ENCODE results near the gene TEX48. TPM values are rescaled to one million over a fixed set of nuclear protein-coding genes. Genes with fewer than 3 reads are reported as not detected.

TEX48 gene
- total and polyA plus RNA-seq, 5 donors from 2014 or later = not detected

- Mint-ChIP-seq H3K27me3 (peaks cover 41% of the 10 kb centered on the region), H3K4me3 (no peak overlapping the region), H3K27ac (no peak overlapping the region), H3K4me1 (peaks cover 0 to 3% (median 0%) of the 10 kb centered on the region in 4 donors), H3K36me3 (no peaks in the 10 kb centered on the region), H3K9me3 (peaks cover 0 to 5% (median 0%) of the 10 kb centered on the region in 7 donors)
- ATAC-seq (ENCODE audit: low read depth in 2 of 2) (no peak), DNase-seq (no peak)
- Histone ChIP-seq H3K4me1 (ENCODE audit: control insufficient read depth, insufficient read depth, low read length, poor library complexity, severe bottlenecking) (no peaks in the 10 kb centered on the region), H3K27ac (ENCODE audit: insufficient read depth, low read length, poor library complexity, severe bottlenecking) (no peak overlapping the region), H3K9me3 (ENCODE audit: control insufficient read depth in 2 of 2, low read length in 2 of 2) (peaks cover 0 to 3% of the 10 kb centered on the region in 2 experiments), H3K36me3 (ENCODE audit: control insufficient read depth, insufficient read depth, low read length) (no peaks in the 10 kb centered on the region), H3K4me3 (ENCODE audit: low read depth, low read length) (no peak overlapping the region), H3K27me3 (ENCODE audit: control insufficient read depth, insufficient read depth, low read length) (peaks cover 13% of the 10 kb centered on the region)
Measured at GRCh38 chr9:114666401-114666800, 15.6 kb downstream of the TEX48 start.

- H3K9me3 Mint-ChIP-seq = no peaks in the 10 kb centered on the region
- peaks cover 3% of the 10 kb centered on the region for H3K36me3 Mint-ChIP-seq
- Histone ChIP-seq H3K9me3 (ENCODE audit: control insufficient read depth in 2 of 2, low read length in 2 of 2) (no peaks in the 10 kb centered on the region), H3K4me1 (ENCODE audit: control insufficient read depth, insufficient read depth, low read length, poor library complexity, severe bottlenecking) (no peaks in the 10 kb centered on the region), H3K4me3 (ENCODE audit: low read depth, low read length) (no peak overlapping the region), H3K27me3 (ENCODE audit: control insufficient read depth, insufficient read depth, low read length) (peaks cover 7% of the 10 kb centered on the region), H3K27ac (ENCODE audit: insufficient read depth, low read length, poor library complexity, severe bottlenecking) (no peak overlapping the region), H3K36me3 (ENCODE audit: control insufficient read depth, insufficient read depth, low read length) (no peaks in the 10 kb centered on the region)
- H3K4me3 Mint-ChIP-seq = no peak overlapping the region
- peaks cover 26% of the 10 kb centered on the region for H3K27me3 Mint-ChIP-seq
- peaks cover 0 to 5% (median 0%) of the 10 kb centered on the region in 4 donors for H3K4me1 Mint-ChIP-seq
- ATAC-seq (ENCODE audit: low read depth in 2 of 2) = no peak
- DNase-seq = no peak
- H3K27ac Mint-ChIP-seq = no peak overlapping the region
Measured at GRCh38 chr9:114664181-114664580, 17.8 kb downstream of the TEX48 start.

- H3K36me3 Mint-ChIP-seq = peaks cover 8% of the 10 kb centered on the region
- H3K27me3 Mint-ChIP-seq = peaks cover 26% of the 10 kb centered on the region
- peaks cover 0 to 5% (median 0%) of the 10 kb centered on the region in 4 donors for H3K4me1 Mint-ChIP-seq
- no peak overlapping the region for H3K27ac Mint-ChIP-seq
- ATAC-seq (ENCODE audit: low read depth in 2 of 2) = peak; percentile 77 to 79
- Histone ChIP-seq H3K36me3 (ENCODE audit: control insufficient read depth, insufficient read depth, low read length) (no peaks in the 10 kb centered on the region), H3K4me1 (ENCODE audit: control insufficient read depth, insufficient read depth, low read length, poor library complexity, severe bottlenecking) (no peaks in the 10 kb centered on the region), H3K9me3 (ENCODE audit: control insufficient read depth in 2 of 2, low read length in 2 of 2) (no peaks in the 10 kb centered on the region), H3K4me3 (ENCODE audit: low read depth, low read length) (no peak overlapping the region), H3K27me3 (ENCODE audit: control insufficient read depth, insufficient read depth, low read length) (peaks cover 7% of the 10 kb centered on the region), H3K27ac (ENCODE audit: insufficient read depth, low read length, poor library complexity, severe bottlenecking) (no peak overlapping the region)
- DNase-seq = peak; percentile 37 to 58 (median 50)
- H3K4me3 Mint-ChIP-seq = no peak overlapping the region
- H3K9me3 Mint-ChIP-seq = no peaks in the 10 kb centered on the region
Measured at GRCh38 chr9:114662081-114662989, 19.7 kb downstream of the TEX48 start.

- Mint-ChIP-seq H3K4me1 (peaks cover 10 to 14% (median 13%) of the 10 kb centered on the region in 4 donors), H3K27ac (peak within 1 kb of the TSS in 1 of 3 donors; percentile 7), H3K9me3 (no peaks in the 10 kb centered on the region), H3K27me3 (peaks cover 10% of the 10 kb centered on the region), H3K4me3 (no peak within 1 kb of the TSS), H3K36me3 (peaks cover 8% of the 10 kb centered on the region)
- ATAC-seq (ENCODE audit: low read depth in 2 of 2) (no peak), DNase-seq (no peak)
- H3K9me3 ChIP-seq (ENCODE audit: control insufficient read depth in 2 of 2, low read length in 2 of 2) = no peaks in the 10 kb centered on the region
- H3K4me3 ChIP-seq (ENCODE audit: low read depth, low read length) = no peak within 1 kb of the TSS
- H3K27me3 ChIP-seq (ENCODE audit: control insufficient read depth, insufficient read depth, low read length) = peaks cover 3% of the 10 kb centered on the region
- H3K36me3 ChIP-seq (ENCODE audit: control insufficient read depth, insufficient read depth, low read length) = no peaks in the 10 kb centered on the region
- H3K27ac ChIP-seq (ENCODE audit: insufficient read depth, low read length, poor library complexity, severe bottlenecking) = no peak within 1 kb of the TSS
- peaks cover 10% of the 10 kb centered on the region for H3K4me1 ChIP-seq (ENCODE audit: control insufficient read depth, insufficient read depth, low read length, poor library complexity, severe bottlenecking)
Measured at GRCh38 chr9:114657705-114658104, 24.3 kb downstream of the TEX48 start, which contains the start of gene TEX53. TEX53 (minus strand) TSS chr9:114657805; CDS start chr9:114657774, 31 bp downstream.

GRCh38 chr9:114656301-114656700 lies 25.7 kb downstream of the TEX48 start:
- Mint-ChIP-seq H3K27me3 (no peaks in the 10 kb centered on the region), H3K36me3 (peaks cover 13% of the 10 kb centered on the region), H3K27ac (no peak overlapping the region), H3K4me1 (peaks cover 11 to 22% (median 19%) of the 10 kb centered on the region in 4 donors), H3K9me3 (no peaks in the 10 kb centered on the region), H3K4me3 (no peak overlapping the region)
- Histone ChIP-seq H3K27ac (ENCODE audit: insufficient read depth, low read length, poor library complexity, severe bottlenecking) (no peak overlapping the region), H3K4me3 (ENCODE audit: low read depth, low read length) (no peak overlapping the region), H3K36me3 (ENCODE audit: control insufficient read depth, insufficient read depth, low read length) (no peaks in the 10 kb centered on the region), H3K27me3 (ENCODE audit: control insufficient read depth, insufficient read depth, low read length) (no peaks in the 10 kb centered on the region), H3K9me3 (ENCODE audit: control insufficient read depth in 2 of 2, low read length in 2 of 2) (no peaks in the 10 kb centered on the region), H3K4me1 (ENCODE audit: control insufficient read depth, insufficient read depth, low read length, poor library complexity, severe bottlenecking) (peaks cover 16% of the 10 kb centered on the region)
- ATAC-seq (ENCODE audit: low read depth in 2 of 2) = no peak
- no peak for DNase-seq

- Mint-ChIP-seq H3K4me1 (peaks cover 11 to 22% (median 19%) of the 10 kb centered on the region in 4 donors), H3K27me3 (no peaks in the 10 kb centered on the region), H3K27ac (no peak overlapping the region), H3K4me3 (no peak overlapping the region), H3K36me3 (peaks cover 13% of the 10 kb centered on the region), H3K9me3 (no peaks in the 10 kb centered on the region)
- Histone ChIP-seq H3K27ac (ENCODE audit: insufficient read depth, low read length, poor library complexity, severe bottlenecking) (no peak overlapping the region), H3K4me1 (ENCODE audit: control insufficient read depth, insufficient read depth, low read length, poor library complexity, severe bottlenecking) (peaks cover 16% of the 10 kb centered on the region), H3K36me3 (ENCODE audit: control insufficient read depth, insufficient read depth, low read length) (no peaks in the 10 kb centered on the region), H3K4me3 (ENCODE audit: low read depth, low read length) (no peak overlapping the region), H3K27me3 (ENCODE audit: control insufficient read depth, insufficient read depth, low read length) (no peaks in the 10 kb centered on the region), H3K9me3 (ENCODE audit: control insufficient read depth in 2 of 2, low read length in 2 of 2) (no peaks in the 10 kb centered on the region)
- ATAC-seq (ENCODE audit: low read depth in 2 of 2) (no peak), DNase-seq (no peak)
Measured at GRCh38 chr9:114655689-114656088, 26.3 kb downstream of the TEX48 start.

- H3K9me3 Mint-ChIP-seq = no peaks in the 10 kb centered on the region
- no peaks in the 10 kb centered on the region for H3K27me3 Mint-ChIP-seq
- Histone ChIP-seq H3K27me3 (ENCODE audit: control insufficient read depth, insufficient read depth, low read length) (no peaks in the 10 kb centered on the region), H3K4me3 (ENCODE audit: low read depth, low read length) (no peak overlapping the region), H3K4me1 (ENCODE audit: control insufficient read depth, insufficient read depth, low read length, poor library complexity, severe bottlenecking) (peaks cover 16% of the 10 kb centered on the region), H3K9me3 (ENCODE audit: control insufficient read depth in 2 of 2, low read length in 2 of 2) (no peaks in the 10 kb centered on the region), H3K36me3 (ENCODE audit: control insufficient read depth, insufficient read depth, low read length) (no peaks in the 10 kb centered on the region), H3K27ac (ENCODE audit: insufficient read depth, low read length, poor library complexity, severe bottlenecking) (no peak overlapping the region)
- H3K4me3 Mint-ChIP-seq = no peak overlapping the region
- H3K4me1 Mint-ChIP-seq = peaks cover 11 to 22% (median 18%) of the 10 kb centered on the region in 4 donors
- DNase-seq (peak; percentile 71 to 86 (median 84)), ATAC-seq (ENCODE audit: low read depth in 2 of 2) (peak; percentile 88 to 95)
- peak overlapping the region in 2 of 3 donors; percentile 11 to 70 for H3K27ac Mint-ChIP-seq
- H3K36me3 Mint-ChIP-seq = peaks cover 7% of the 10 kb centered on the region
Measured at GRCh38 chr9:114653556-114654159, 28.3 kb downstream of the TEX48 start.

Measured in CD4-positive, CD25-positive, alpha-beta regulatory T cell (primary cell).